Stimulated activated CD4-positive, alpha-beta T cell treated with anti-CD3 and anti-CD28 coated beads, Interleukin-1b, Interleukin-23, amount 100 ng/mL, for 24 hours (primary cell): Measurements from ENCODE around the gene GSTP1.
"Not testable (repeated sequence)": the region's sequence is repeated elsewhere in the genome, so short reads cannot be mapped to it uniquely, and the experiment has no call there.

ENCODE experiments used
- DNase-seq, 4 experiments: peaks; one replicate each; pipeline ENCODE4 v3.0.0-alpha.2; 2020; ENCODE audit warnings: low read depth in 4 of 4, low spot score in 1 of 4

GSTP1 gene

GRCh38 chr11:67583247-67584204 is at the start of gene GSTP1:
Gene GSTP1, plus strand, starts transcription at chr11:67583812. Its CDS starts 32 bp downstream, at chr11:67583844.
- DNase-seq, result peak; percentile 56 to 80 (median 68)

GRCh38 chr11:67534070-67534679 is 49.4 kb upstream of the GSTP1 start:
- no peak for DNase-seq

GRCh38 chr11:67535561-67535960 is 48.1 kb upstream of the GSTP1 start:
- DNase-seq, result no peak

- no peak for DNase-seq
Observed at GRCh38 chr11:67538306-67538705, 45.3 kb upstream of the GSTP1 start.

- no peak for DNase-seq
Observed at GRCh38 chr11:67538823-67539505, 44.6 kb upstream of the GSTP1 start.

- no peak for DNase-seq
Observed at GRCh38 chr11:67539550-67539949, 44.1 kb upstream of the GSTP1 start.

- DNase-seq, result no peak
Observed at GRCh38 chr11:67541198-67541597, 42.4 kb upstream of the GSTP1 start.

- DNase-seq, result no peak
Observed at GRCh38 chr11:67542169-67542568, 41.4 kb upstream of the GSTP1 start.

- DNase-seq, result no peak
Observed at GRCh38 chr11:67542971-67543370, 40.6 kb upstream of the GSTP1 start.

GRCh38 chr11:67543585-67543984 is 40.0 kb upstream of the GSTP1 start:
- DNase-seq, result no peak

- no peak for DNase-seq
Observed at GRCh38 chr11:67544616-67545242, 38.9 kb upstream of the GSTP1 start.

- DNase-seq, result no peak
Observed at GRCh38 chr11:67545280-67545679, 38.3 kb upstream of the GSTP1 start.

- DNase-seq, result not testable (repeated sequence)
Observed at GRCh38 chr11:67548112-67548511, 35.5 kb upstream of the GSTP1 start.

GRCh38 chr11:67548555-67549110 is 35.0 kb upstream of the GSTP1 start:
- no peak for DNase-seq

GRCh38 chr11:67551127-67551526 is 32.5 kb upstream of the GSTP1 start:
- no peak for DNase-seq

GRCh38 chr11:67551697-67552096 is 31.9 kb upstream of the GSTP1 start:
- not testable (repeated sequence) for DNase-seq

GRCh38 chr11:67556244-67556643 is 27.4 kb upstream of the GSTP1 start:
- no peak for DNase-seq

GRCh38 chr11:67558084-67558772 is 25.4 kb upstream of the GSTP1 start:
- no peak for DNase-seq

GRCh38 chr11:67561971-67562619 is 21.5 kb upstream of the GSTP1 start:
- no peak for DNase-seq
